GM12872 (cell line): ENCODE data around the gene PVALEF.

Experiments
- TF ChIP-seq, protein P1 (sequence below): IDR thresholded peaks from 3 replicates; pipeline ENCODE4 v1.5.1; 2011; ENCODE audit warnings: low read depth, mild to moderate bottlenecking, low read length, moderate library complexity; ENCODE audit not compliant: insufficient read depth

The PVALEF gene

DNA sequence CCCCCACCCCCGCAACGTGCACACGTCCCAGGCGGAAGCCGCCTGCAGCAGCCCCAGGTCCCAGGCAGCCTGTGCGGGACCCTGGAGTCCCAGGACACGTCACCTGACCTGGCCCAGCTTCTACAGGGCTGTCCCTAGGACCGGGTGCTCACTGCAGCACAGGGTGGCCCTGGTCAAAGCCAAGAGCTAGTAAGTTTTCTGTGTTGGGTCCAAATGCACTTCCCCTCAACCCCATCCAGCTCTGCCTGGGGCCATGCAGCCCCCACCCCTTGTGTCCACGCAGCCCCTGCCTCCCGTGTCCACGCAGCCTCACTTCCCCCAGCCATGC is 22.1 kb upstream of the PVALEF start:
- TF ChIP-seq, protein P1, sequence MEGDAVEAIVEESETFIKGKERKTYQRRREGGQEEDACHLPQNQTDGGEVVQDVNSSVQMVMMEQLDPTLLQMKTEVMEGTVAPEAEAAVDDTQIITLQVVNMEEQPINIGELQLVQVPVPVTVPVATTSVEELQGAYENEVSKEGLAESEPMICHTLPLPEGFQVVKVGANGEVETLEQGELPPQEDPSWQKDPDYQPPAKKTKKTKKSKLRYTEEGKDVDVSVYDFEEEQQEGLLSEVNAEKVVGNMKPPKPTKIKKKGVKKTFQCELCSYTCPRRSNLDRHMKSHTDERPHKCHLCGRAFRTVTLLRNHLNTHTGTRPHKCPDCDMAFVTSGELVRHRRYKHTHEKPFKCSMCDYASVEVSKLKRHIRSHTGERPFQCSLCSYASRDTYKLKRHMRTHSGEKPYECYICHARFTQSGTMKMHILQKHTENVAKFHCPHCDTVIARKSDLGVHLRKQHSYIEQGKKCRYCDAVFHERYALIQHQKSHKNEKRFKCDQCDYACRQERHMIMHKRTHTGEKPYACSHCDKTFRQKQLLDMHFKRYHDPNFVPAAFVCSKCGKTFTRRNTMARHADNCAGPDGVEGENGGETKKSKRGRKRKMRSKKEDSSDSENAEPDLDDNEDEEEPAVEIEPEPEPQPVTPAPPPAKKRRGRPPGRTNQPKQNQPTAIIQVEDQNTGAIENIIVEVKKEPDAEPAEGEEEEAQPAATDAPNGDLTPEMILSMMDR = no peak

- TF ChIP-seq, protein P1 = no peak
Observed at GRCh38 chr17:81143717-81144422, 21.4 kb upstream of the PVALEF start.

- TF ChIP-seq, protein P1 = no peak
Observed at GRCh38 chr17:81144423-81144781, 20.9 kb upstream of the PVALEF start.

- TF ChIP-seq, protein P1 = no peak
Observed at GRCh38 chr17:81147701-81148100, 17.6 kb upstream of the PVALEF start.

GRCh38 chr17:81148571-81148970 is 16.7 kb upstream of the PVALEF start:
- TF ChIP-seq, protein P1 = no peak

- TF ChIP-seq, protein P1 = no peak
Observed at GRCh38 chr17:81148986-81149533, 16.2 kb upstream of the PVALEF start.

GRCh38 chr17:81150377-81151077 is 14.8 kb upstream of the PVALEF start:
- TF ChIP-seq, protein P1 = no peak
